ENCODE measurements around the gene DVL1. TPM values are rescaled to one million over a fixed set of nuclear protein-coding genes. Genes with fewer than 3 reads are reported as not detected.

Gene DVL1
- total and polyA plus RNA-seq, 2 of the 13 experiments (the other 11 are each of a cell fraction or from before 2014, with no cell fraction given): 30.8 to 60.4 TPM

GRCh38 chr1:1374929-1375662 lies 25.9 kb upstream of the DVL1 start, which contains the start of gene AURKAIP1 (continued):
- TF ChIP-seq RNF2 (conservative IDR thresholded peaks at IDR 0.05; ENCODE audit: low read depth) (no peak), TBL1XR1 (IDR thresholded peaks at IDR 0.05; ENCODE audit: borderline replicate concordance, low read length, partially characterized antibody) (peak; percentile 61), U2AF2 (IDR thresholded peaks at IDR 0.05; ENCODE audit: low read depth, low read length) (no peak), ZNF451 (CRISPR knock-in tag; IDR thresholded peaks at IDR 0.05) (peak; percentile 83; the same call in 1 of the 2 replicates), GABPA (IDR thresholded peaks at IDR 0.05; ENCODE audit: low read depth, low read length) (peak; percentile 88), GABPA (CRISPR knock-in tag; IDR thresholded peaks at IDR 0.05; ENCODE audit: low read depth) (peak; percentile 93), HINFP (CRISPR knock-in tag; IDR thresholded peaks at IDR 0.05; ENCODE audit: low read depth) (peak; percentile 71), ZBTB4 (CRISPR knock-in tag; IDR thresholded peaks at IDR 0.05; ENCODE audit: borderline replicate concordance) (no peak), ZNF337 (CRISPR knock-in tag; IDR thresholded peaks at IDR 0.05; ENCODE audit: borderline replicate concordance, low read depth) (peak; percentile 96; the same call in 1 of the 2 replicates), ZFX (CRISPR knock-in tag; IDR thresholded peaks at IDR 0.05; ENCODE audit: low read depth) (peak; percentile 97), KLF6 (CRISPR knock-in tag; IDR thresholded peaks at IDR 0.05) (peak; percentile 92), ZNF670 (CRISPR knock-in tag; IDR thresholded peaks at IDR 0.05; ENCODE audit: borderline replicate concordance) (peak; percentile 97), HNRNPH1 (optimal IDR thresholded peaks at IDR 0.05; ENCODE audit: low read depth, low read length) (no peak), THAP7 (CRISPR knock-in tag; IDR thresholded peaks at IDR 0.05) (peak; percentile 88), FOSL2 (CRISPR knock-in tag; IDR thresholded peaks at IDR 0.05) (peak; percentile 78), SYNCRIP (IDR thresholded peaks at IDR 0.05; ENCODE audit: insufficient read depth, low read depth, low read length) (no peak), CTCF (CRISPR knock-in tag; IDR thresholded peaks at IDR 0.05) (peak; percentile 77), ZNF768 (CRISPR knock-in tag; IDR thresholded peaks at IDR 0.05) (peak; percentile 93), ZFP41 (CRISPR knock-in tag; IDR thresholded peaks at IDR 0.05; ENCODE audit: borderline replicate concordance) (peak; percentile 89), ZNF292 (CRISPR knock-in tag; IDR thresholded peaks at IDR 0.05; ENCODE audit: borderline replicate concordance, low read depth) (no peak)

Measured in HepG2 (cell line).